Activated CD4-positive, alpha-beta T cell treated with anti-CD3 and anti-CD28 coated beads for 36 hours (primary cell): ENCODE data around the gene TPPP. TPM values are rescaled to one million over a fixed set of nuclear protein-coding genes. Genes with fewer than 3 reads are reported as not detected.

Experiments
- ATAC-seq: fragments of 200-7000 bp; cut with Tn5 transposase; one replicate; pipeline ENCODE4 v1.10.0; 2021; ENCODE audit warnings: mild to moderate bottlenecking, moderate library complexity
- CTCF ChIA-PET: fragments of 350-600 bp; sonication (Branson Sonifier 250); formaldehyde crosslinking; loops from one replicate; lab custom pipeline; 2021; ENCODE audit warnings: antibody characterized with exemption; lab: Charles Lee
- POLR2A ChIA-PET: fragments of 350-600 bp; sonication (Branson Sonifier 250); formaldehyde crosslinking; loops from one replicate; lab custom pipeline; 2021; ENCODE audit warnings: antibody characterized with exemption, inconsistent platforms; lab: Charles Lee
- DNase-seq: peaks from one replicate; pipeline ENCODE4 v3.0.0-alpha.2; 2020
- H3K27ac Mint-ChIP-seq: one replicate; pipeline ENCODE4 v1.8.0; 2021; ENCODE audit warnings: mixed read lengths
- H3K27me3 Mint-ChIP-seq: one replicate; pipeline ENCODE4 v1.8.0; 2021; ENCODE audit warnings: mixed read lengths
- H3K36me3 Mint-ChIP-seq: one replicate; pipeline ENCODE4 v1.8.0; 2021; ENCODE audit warnings: low read depth, mixed read lengths
- H3K4me1 Mint-ChIP-seq: one replicate; pipeline ENCODE4 v1.8.0; 2021; ENCODE audit warnings: mixed read lengths
- H3K4me3 Mint-ChIP-seq: one replicate; pipeline ENCODE4 v1.8.0; 2021; ENCODE audit warnings: mild to moderate bottlenecking, moderate library complexity, mixed read lengths
- H3K9me3 Mint-ChIP-seq: one replicate; pipeline ENCODE4 v1.8.0; 2021; ENCODE audit warnings: low read depth, mixed read lengths
- intact Hi-C, 2 experiments: fragments of 100-400 bp; cut with DNase I in 1 of 2; cut with micrococcal nuclease in 1 of 2; formaldehyde crosslinking; loops; one replicate each; pipeline versions ENCODE4 v1.14.2 to v1.15.1; 2022 to 2024; cut with DNase I, micrococcal nuclease
- total RNA-seq, 2 experiments: library from RNA; stranded (reverse); gene quantifications; one replicate each; pipeline ENCODE4 v1.2.3, GENCODE V29; 2021

TPPP gene
- total RNA-seq, 2 experiments from 2014 or later: 0.21 TPM

DNA sequence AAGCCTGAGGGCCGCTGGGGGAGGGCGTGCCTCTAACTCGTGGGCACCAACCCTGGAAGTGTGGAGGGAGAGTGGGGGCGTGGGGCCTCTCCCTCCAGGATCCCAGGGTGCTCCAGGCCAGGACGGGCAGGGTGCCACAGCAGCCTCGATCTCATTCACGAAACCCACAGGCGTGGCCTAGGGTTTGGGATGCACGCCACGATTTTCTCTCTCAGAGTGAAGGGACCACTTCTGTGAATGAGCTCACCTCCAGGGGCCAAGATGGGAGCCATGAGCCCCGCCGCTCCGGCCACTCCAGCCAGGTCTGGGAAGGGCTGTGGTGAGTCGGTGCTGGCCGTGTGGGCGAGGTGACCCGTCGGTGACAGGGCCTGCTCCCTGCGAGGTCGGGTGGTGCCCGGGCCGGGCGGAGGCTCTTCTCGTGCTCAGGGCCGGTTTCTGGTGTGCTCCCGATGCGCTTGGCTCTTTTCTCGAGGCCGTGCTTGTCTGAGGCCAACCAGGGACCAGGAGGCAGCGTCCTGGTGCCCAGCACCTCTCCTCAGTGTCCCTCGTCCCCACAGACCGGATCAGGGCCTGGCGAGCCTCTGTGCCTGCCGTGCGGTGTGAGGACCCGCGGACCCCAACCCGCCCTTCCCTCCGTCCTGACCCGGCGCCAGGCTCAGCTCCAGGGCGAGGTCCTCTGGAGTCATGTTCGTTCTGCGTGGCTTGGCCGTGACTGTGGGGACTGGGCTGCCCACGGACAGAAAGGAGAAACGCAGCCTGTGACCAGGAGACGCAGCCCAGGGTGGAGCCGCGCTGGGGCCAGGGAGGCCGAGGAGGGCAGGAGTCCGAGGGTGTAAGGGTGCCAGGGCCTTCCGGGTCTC, 31.0 kb downstream of the TPPP start:
- H3K27ac Mint-ChIP-seq: no peak overlapping the region
- intact Hi-C loops: no loop called here
- H3K9me3 Mint-ChIP-seq: no peaks in the 10 kb centered on the region
- ChIA-PET CTCF (interaction anchor here (0.7 kb wide), 1 partner anchor 653 kb away, joined by 4 read pairs; no protein-coding TSS in a partner anchor), POLR2A (no interaction called here)
- peaks cover 23% of the 10 kb centered on the region for H3K36me3 Mint-ChIP-seq
- no peaks in the 10 kb centered on the region for H3K4me1 Mint-ChIP-seq
- no peaks in the 10 kb centered on the region for H3K27me3 Mint-ChIP-seq
- H3K4me3 Mint-ChIP-seq: no peak overlapping the region
- ATAC-seq: no peak
- DNase-seq: no peak

DNA sequence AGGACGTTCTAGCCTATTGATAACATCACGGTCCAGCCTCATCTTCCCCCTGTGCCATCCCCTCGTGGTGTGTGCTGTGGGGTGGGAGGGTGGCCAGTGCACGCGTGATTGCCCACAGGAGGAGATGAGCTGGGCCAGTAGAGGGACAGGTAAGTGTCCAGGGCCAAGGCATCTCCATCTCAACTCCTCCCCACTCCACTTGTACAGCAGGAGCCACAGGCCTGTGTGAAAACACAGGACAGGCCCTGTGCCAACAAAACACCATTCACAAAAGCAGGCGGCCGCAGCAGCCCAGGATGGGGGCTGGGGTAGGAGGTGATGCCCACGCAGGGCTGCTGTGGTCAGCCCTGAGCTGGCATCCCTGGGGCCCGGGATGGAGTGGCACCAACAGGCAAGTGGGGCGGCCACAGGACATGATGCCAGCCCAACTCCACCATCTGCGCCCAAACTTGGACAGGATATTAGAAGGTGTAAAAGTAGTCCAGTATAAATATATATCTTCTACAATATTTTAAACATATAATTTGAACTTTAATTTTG, 32.6 kb downstream of the TPPP start:
- intact Hi-C loops: no loop called here
- H3K4me1 Mint-ChIP-seq: no peaks in the 10 kb centered on the region
- POLR2A ChIA-PET: no interaction called here
- H3K9me3 Mint-ChIP-seq: no peaks in the 10 kb centered on the region
- CTCF ChIA-PET: no interaction called here
- H3K27me3 Mint-ChIP-seq: no peaks in the 10 kb centered on the region
- DNase-seq (no peak), ATAC-seq (no peak)
- H3K27ac Mint-ChIP-seq: no peak overlapping the region
- peaks cover 31% of the 10 kb centered on the region for H3K36me3 Mint-ChIP-seq
- no peak overlapping the region for H3K4me3 Mint-ChIP-seq

DNA sequence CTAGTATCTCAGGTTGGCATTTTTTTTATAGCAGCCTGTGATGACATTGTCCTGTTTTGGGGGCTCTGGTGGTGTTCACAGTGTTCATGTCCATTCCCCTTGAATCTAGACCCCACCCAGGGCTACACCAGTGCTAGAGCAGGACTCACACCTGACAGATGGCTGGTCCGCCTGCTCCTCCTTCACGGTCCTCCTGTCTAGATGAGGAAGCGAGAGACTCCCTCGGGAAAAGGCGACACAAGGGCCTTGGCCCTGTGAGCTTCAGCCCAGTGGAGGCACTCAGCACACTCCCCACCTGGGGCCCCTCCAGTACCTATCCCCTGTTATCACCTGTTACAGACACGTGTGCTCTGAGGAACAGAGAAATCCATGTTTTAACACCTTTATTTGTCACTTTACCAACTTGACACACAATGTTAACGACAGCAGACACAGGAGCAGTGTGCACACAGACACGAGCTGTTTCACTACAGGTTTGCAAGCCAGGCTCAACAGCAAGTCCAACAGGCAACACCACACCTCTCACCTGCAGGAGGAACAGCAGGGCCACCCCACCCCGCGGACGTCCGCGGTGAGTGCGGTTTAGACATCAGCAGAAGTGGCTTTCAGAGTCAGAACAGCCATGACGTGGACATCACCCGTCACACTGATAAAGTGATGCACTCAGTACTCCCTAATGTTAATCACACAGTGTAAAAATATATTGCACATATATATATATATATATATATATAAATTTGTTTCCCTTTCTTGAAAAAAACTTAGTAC, 33.5 kb downstream of the TPPP start:
- POLR2A ChIA-PET: no interaction called here
- Mint-ChIP-seq H3K9me3 (no peaks in the 10 kb centered on the region), H3K27ac (no peak overlapping the region), H3K4me1 (no peaks in the 10 kb centered on the region), H3K36me3 (peaks cover 31% of the 10 kb centered on the region), H3K27me3 (no peaks in the 10 kb centered on the region), H3K4me3 (no peak overlapping the region)
- DNase-seq (no peak), ATAC-seq (no peak)
- CTCF ChIA-PET: no interaction called here
- intact Hi-C loops: no loop called here

DNA sequence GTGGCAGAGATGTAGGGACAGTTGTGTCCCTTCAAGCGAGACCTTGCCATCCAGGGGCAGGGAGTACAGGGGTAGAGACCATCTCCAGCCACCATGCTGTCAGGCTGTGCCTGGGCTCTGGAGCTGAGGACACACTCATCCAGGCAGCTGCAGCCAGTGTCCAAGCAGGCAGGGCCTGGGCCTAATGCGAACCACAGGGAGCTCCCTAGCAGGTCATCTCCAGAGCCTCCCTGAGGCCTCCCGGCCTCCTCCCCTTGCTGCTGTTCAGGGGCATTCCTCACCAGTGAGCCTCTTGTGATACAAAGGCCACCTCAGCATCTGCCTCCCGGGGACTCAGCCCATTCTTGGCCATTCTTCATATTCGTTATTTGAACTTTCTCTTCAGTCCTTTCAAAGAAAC, 35.0 kb downstream of the TPPP start:
- no peak for ATAC-seq
- H3K4me3 Mint-ChIP-seq: no peak overlapping the region
- H3K27ac Mint-ChIP-seq: no peak overlapping the region
- POLR2A ChIA-PET: no interaction called here
- H3K9me3 Mint-ChIP-seq: no peaks in the 10 kb centered on the region
- peaks cover 36% of the 10 kb centered on the region for H3K36me3 Mint-ChIP-seq
- CTCF ChIA-PET: interaction anchor here (1.1 kb wide), 1 partner anchor 12 kb away, joined by 6 read pairs; no protein-coding TSS in a partner anchor
- DNase-seq: no peak
- H3K4me1 Mint-ChIP-seq: no peaks in the 10 kb centered on the region
- no peaks in the 10 kb centered on the region for H3K27me3 Mint-ChIP-seq
- intact Hi-C loops: no loop called here

DNA sequence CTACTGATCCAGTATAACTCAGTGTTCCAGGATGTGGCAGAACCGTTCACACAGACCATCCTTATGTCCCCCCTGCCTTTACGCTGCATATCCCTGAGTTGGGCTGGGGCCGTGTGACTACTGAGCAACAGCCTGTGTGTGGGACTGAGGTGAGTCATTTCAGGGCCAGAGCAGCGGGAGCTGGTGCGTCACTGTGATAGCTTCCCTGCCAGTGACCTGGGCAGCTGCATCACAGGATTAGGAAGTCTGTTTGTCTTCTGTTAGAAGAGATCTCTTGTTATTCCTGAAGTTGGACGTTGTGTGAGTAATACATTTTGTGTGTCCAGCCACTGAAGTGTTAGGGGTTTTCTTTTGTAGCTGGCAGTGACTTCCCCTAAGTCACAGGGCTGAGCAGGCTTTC, 35.6 kb downstream of the TPPP start:
- ChIA-PET CTCF (interaction anchor here (0.7 to 1.1 kb wide), 2 partner anchors 13 to 116 kb away, joined by 4 to 6 read pairs; no protein-coding TSS in a partner anchor), POLR2A (interaction anchor here (0.6 kb wide), 1 partner anchor 43 kb away, joined by 6 read pairs; no protein-coding TSS in a partner anchor)
- H3K27ac Mint-ChIP-seq: no peak overlapping the region
- no peak for ATAC-seq
- intact Hi-C loops: no loop called here
- no peaks in the 10 kb centered on the region for H3K9me3 Mint-ChIP-seq
- H3K27me3 Mint-ChIP-seq: no peaks in the 10 kb centered on the region
- DNase-seq: no peak
- H3K4me1 Mint-ChIP-seq: no peaks in the 10 kb centered on the region
- H3K36me3 Mint-ChIP-seq: peaks cover 36% of the 10 kb centered on the region
- no peak overlapping the region for H3K4me3 Mint-ChIP-seq

DNA sequence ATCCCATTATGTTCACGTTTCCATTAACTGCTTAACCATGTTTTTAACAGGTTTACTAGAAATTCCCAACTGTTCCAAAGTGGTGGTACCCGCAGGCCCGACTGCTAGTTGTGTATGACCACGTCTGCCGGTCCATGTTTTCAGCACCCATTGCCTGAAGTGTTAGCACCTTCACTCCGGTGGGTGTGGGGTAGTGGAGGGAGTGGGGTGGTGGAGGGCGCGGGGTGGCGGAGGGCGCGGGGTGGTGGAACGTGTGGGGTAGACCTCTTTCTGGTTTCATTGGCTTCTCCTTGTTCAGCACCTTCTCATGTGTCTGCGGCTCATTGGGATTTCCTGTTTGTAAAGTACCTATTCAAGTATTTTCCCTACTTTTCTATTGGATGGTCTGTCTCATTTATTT, 37.7 kb downstream of the TPPP start:
- POLR2A ChIA-PET: no interaction called here
- ATAC-seq: no peak
- no peak overlapping the region for H3K27ac Mint-ChIP-seq
- H3K4me1 Mint-ChIP-seq: no peaks in the 10 kb centered on the region
- CTCF ChIA-PET: no interaction called here
- H3K36me3 Mint-ChIP-seq: peaks cover 36% of the 10 kb centered on the region
- H3K4me3 Mint-ChIP-seq: no peak overlapping the region
- DNase-seq: no peak
- no peaks in the 10 kb centered on the region for H3K9me3 Mint-ChIP-seq
- intact Hi-C loops: no loop called here
- no peaks in the 10 kb centered on the region for H3K27me3 Mint-ChIP-seq

DNA sequence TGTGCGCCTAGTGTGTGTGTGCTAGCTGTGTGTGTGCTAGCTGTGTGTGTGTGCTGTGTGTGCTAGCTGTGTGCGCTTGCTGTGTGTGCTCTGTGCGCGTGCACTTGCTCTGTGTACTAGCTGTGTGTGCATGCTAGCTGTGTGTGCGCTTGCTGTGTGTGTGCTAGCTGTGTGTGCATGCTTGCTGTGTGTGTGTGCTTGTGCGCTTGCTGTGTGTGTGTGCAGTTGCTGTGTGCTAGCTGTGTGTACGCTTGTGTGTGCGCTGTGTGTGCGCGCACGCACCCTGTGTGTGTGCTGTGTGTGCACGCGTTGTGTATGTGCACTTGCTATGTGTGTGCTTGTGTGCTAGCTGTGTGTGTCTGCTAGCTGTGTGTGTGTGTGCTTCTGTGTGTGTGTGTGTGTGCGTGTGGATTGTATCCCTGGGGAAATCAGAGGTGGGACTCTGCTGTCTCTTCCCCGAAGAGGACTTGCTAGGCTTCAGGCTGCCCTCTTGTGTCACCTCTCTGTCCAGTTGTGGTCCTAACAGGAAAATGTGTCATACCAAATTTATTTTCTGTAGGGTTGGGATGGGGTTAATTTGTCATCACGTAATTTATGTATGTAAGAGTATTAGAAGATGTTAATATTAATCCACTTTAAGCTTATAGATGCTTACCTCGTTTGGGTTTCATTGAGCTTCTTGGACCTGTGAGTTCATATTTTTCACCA, 38.9 kb downstream of the TPPP start:
- H3K36me3 Mint-ChIP-seq: peaks cover 31% of the 10 kb centered on the region
- no peak for DNase-seq
- ATAC-seq: no peak
- no peak overlapping the region for H3K27ac Mint-ChIP-seq
- CTCF ChIA-PET: no interaction called here
- H3K9me3 Mint-ChIP-seq: no peaks in the 10 kb centered on the region
- POLR2A ChIA-PET: no interaction called here
- no peaks in the 10 kb centered on the region for H3K27me3 Mint-ChIP-seq
- no peaks in the 10 kb centered on the region for H3K4me1 Mint-ChIP-seq
- no peak overlapping the region for H3K4me3 Mint-ChIP-seq
- intact Hi-C loops: no loop called here

DNA sequence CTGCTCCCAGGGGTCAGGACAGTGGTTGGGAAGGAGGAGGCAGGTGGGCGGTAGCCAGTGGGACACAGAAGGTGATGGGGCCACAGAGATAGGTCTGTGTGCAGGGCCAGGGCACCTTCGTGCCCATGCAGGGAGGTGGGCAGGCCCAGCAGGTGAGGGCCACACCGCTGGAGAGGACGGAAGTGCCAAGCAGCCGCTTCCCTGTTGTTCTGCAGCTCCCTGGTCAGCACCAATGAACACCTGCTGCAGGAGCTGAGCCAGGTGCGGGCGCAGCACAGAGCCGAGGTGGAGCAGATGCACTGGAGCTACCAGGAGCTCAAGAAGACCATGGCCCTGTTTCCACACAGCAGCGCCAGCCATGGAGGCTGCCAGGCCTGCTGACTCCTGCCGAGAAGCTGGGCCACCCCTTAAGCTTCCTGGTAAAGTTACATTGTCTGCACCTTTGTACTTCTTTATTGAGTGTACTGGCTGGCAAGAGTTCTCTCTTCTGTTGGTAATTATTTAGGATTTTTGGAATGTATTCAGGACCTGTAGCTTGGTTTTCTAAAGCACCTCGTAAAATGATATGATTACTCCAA, 40.3 kb downstream of the TPPP start:
- intact Hi-C loops: no loop called here
- Mint-ChIP-seq H3K9me3 (no peaks in the 10 kb centered on the region), H3K27ac (no peak overlapping the region), H3K4me1 (no peaks in the 10 kb centered on the region), H3K36me3 (peaks cover 23% of the 10 kb centered on the region), H3K27me3 (no peaks in the 10 kb centered on the region), H3K4me3 (no peak overlapping the region)
- CTCF ChIA-PET: interaction anchor here (1.5 kb wide), 1 partner anchor 16 kb away, joined by 6 read pairs; no protein-coding TSS in a partner anchor
- POLR2A ChIA-PET: no interaction called here
- ATAC-seq (no peak), DNase-seq (no peak)

DNA sequence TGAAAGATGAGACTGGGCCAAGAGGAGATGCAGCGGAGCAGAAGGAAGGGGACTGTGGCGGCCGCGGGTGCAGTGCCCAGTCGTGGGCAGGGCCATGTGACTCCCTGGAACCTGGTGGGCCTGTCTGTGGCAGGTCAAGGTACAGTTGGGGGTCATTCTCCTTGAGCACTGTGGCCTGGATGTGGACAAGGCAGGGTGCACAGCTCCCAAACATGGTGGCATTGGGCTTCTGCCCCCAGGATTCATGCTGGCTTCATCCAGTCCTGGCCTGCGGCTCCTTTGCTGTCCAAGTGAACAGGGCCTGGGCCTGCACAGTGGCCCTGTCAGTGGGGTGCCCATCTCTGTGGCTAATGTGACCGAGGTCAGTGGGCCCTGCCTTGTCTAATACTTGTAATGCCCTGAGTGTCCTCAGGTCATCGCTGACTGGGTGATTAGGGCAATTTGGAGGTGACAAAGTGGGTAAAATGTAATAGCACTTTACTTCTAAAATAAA, 41.1 kb downstream of the TPPP start:
- ATAC-seq (no peak), DNase-seq (no peak)
- no peak overlapping the region for H3K27ac Mint-ChIP-seq
- H3K36me3 Mint-ChIP-seq: peaks cover 19% of the 10 kb centered on the region
- no peaks in the 10 kb centered on the region for H3K27me3 Mint-ChIP-seq
- CTCF ChIA-PET: interaction anchor here (1.5 kb wide), 1 partner anchor 17 kb away, joined by 6 read pairs; no protein-coding TSS in a partner anchor
- H3K9me3 Mint-ChIP-seq: no peaks in the 10 kb centered on the region
- H3K4me1 Mint-ChIP-seq: no peaks in the 10 kb centered on the region
- H3K4me3 Mint-ChIP-seq: no peak overlapping the region
- POLR2A ChIA-PET: no interaction called here
- intact Hi-C loops: no loop called here

DNA sequence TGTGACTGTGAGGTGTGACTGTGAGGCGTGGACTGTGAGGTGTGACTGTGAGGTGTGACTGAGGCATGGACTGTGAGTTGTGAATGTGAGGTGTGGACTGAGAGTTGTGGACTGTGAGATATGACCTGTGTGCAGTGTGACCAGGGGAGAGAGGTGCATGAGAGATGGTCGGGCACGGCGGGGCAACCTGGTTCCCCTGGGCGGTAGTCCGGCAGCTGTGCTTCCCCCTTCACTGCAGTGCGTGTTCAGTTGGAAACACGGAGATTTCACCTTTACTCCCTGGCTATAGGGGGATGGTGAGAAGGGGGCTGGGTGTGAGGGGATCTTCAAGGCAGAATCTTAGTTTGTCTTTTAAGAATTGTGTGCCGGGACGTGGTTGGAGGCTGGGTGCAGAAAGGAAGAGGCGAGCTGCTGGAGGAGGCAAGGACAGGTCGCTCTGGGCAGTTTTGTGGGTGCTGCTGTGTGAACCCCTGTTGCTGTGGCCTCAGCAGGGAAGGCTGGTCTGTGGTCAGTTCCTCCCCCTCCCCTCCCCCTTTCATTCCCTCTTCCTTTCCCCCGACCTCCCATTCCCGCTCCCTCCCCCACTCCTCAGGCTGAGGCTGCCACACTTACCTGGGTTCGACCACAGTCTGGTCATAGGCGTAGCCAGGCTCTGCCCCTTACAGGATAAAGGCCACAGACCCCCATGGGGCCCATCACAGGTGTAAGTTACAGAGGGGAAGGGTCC, 41.7 kb downstream of the TPPP start:
- ChIA-PET CTCF (no interaction called here), POLR2A (no interaction called here)
- no peak for DNase-seq

More for the DNA sequence above, 41.7 kb downstream of the TPPP start:
- Mint-ChIP-seq H3K27me3 (no peaks in the 10 kb centered on the region), H3K27ac (no peak overlapping the region), H3K4me3 (no peak overlapping the region), H3K4me1 (no peaks in the 10 kb centered on the region), H3K36me3 (peaks cover 19% of the 10 kb centered on the region), H3K9me3 (no peaks in the 10 kb centered on the region)
- intact Hi-C loops: no loop called here
- ATAC-seq: no peak
